GM19438 (cell line): Measurements from ENCODE around the gene SLC39A2.
"Not testable (repeated sequence)": the region's sequence is repeated elsewhere in the genome, so short reads cannot be mapped to it uniquely, and the experiment has no call there.

ENCODE experiments used
- ATAC-seq: cut with Tn5 transposase; IDR thresholded peaks from one replicate; pipeline ENCODE4 v1.9.1; 2021; ENCODE audit warnings: low read depth; ENCODE audit not compliant: unreplicated experiment

SLC39A2 gene

DNA sequence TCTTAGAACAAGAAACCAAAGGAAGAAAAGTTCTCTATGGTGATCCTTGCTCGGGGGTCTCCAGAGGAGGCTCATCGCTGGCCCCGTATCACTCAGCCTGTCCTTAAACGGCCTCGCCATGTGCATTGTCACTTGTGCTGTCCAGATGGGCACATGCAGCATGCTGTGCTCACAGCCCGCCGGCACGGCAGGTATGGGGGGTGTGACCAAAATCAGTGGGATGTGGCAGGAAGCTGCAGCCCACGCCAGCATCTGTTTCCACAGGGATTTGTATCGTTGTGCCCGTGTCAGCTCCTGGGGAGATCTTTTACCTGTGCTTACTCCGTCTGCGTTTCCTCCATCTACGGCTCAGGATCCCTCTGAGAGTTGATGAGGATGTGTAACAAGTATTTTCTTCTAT lies 2.6 kb upstream of the SLC39A2 start:
- no peak for ATAC-seq

DNA sequence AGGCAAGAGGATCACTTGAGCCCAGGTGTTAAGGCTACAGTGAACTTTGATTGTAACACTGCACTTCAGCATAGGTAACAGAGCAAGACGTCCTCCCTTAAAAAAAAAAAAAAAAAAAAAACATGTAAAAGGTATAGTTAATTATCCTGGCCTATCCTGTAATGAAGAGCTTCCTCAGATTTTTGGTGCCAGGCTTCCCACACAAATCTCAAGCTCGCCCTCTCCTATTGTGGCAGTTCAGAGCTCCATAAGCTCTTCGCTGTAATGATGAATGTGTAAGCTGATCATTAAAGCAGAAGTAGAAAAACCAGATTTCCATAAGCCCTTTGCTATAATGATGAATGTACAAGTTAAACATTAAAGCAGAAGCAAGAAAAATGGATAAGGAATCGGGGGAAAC lies 2.0 kb upstream of the SLC39A2 start:
- no peak for ATAC-seq

DNA sequence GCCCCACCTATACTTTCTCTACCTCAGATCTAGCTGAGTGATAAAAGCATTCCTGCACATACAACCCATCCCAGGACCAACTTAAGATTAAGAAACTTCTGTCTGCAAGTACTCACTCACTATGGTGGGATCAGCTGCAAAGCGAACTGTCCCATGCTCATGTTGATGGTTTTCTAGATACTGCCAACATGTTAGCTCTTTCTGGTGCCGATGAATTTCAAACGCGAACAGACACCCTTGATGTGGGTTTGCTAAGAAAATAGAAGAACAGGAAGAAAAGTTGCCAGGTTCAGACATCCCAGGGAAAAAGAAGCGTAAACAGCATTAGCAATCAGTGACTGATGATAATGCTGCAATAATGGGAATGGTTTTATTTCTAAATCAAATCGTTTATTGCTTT lies 1.5 kb upstream of the SLC39A2 start:
- no peak for ATAC-seq

DNA sequence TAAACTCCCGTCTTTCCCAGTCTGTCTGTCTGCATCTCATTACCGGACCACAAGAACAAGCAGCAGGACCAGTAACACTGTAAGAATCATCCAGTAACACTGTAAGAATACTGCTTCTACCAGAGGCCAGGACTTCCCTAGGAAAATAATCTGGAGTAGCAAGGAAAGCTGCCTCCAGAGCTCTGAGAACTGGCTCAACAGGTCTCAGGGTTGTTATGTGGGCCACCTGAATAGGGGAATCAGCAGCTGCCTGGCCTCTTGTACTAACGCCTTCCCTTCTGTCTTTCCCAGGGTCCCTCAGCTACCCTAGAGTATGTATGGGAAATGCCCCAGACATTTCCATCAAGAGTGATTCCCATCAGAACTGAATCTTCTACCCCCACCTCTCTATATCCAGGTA lies 954 bp upstream of the SLC39A2 start:
- ATAC-seq, result no peak

DNA sequence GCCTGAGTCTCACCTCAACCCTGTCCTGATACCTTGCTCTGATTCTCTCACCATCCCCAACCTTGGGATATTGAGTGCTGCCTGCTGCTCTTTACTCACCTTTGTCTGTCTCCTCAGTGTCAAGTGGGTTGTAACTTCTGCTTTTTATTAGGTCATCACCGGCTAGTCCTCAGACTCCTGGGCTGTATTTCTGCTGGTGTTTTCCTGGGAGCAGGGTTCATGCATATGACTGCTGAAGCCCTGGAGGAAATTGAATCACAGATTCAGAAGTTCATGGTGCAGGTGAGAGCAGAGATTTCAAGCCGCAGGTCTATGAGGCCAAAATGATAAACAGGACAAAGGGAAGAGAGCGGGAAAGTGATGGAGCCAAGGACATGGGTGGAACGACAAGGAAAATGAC lies 498 bp downstream of the SLC39A2 start:
- no peak for ATAC-seq

DNA sequence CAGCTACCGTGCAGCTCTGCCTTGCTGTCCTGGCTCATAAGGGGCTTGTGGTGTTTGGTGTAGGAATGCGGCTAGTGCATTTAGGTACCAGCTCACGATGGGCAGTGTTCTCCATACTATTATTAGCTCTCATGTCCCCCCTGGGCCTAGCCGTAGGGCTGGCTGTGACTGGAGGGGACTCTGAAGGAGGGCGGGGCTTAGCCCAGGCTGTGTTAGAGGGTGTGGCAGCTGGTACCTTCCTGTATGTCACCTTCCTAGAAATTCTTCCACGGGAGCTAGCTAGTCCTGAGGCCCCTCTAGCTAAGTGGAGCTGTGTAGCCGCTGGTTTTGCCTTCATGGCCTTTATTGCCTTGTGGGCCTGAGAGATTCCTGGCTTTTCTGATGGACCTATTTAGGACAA lies 2.1 kb downstream of the SLC39A2 start:
- ATAC-seq, result no peak

DNA sequence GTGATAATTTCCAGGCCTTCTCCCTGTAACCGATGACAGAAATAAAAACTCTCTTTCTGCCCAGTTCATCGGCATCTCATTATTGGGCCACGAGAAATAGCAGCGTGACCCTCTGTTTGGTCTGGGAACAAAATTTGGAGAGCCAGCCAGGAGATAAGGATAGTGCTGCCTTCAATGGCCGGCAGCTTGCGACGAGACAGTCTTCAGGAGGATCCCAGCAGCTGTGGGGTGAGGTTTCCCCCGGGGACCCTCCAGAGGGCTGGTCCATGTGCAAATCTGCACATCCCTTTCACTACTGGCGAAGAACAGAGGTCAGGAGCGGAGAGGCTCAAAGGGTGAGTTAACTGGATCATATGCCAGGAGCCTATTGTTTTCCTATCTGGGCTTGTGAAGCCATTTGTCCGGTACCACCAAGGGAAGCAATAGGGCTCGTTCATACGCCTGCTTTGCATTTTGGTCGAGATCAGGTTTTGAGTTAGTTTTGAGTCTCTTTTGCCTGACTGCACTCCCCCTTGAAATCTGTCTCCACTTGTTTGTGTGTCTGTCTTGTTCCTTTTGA lies 4.8 kb downstream of the SLC39A2 start:
- no peak for ATAC-seq

DNA sequence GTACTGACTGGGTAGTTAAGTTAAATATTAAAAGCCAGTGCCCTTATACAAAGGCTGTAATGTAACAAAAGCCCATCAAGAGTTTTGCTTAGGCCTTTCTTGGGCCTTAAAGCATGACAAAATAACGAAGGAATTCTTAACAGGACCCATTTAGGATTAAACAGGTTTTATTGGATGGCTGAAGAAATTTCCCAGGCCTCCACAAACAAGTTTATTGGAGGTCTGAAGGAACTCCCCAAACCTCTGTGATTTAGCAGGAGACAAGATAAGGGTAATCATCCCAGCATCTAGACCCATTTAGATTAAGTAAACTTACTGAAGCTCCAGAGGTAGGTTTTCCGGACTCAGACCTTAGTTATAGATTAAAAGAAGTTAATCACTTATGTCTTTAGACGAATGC lies 10.6 kb downstream of the SLC39A2 start:
- not testable (repeated sequence) for ATAC-seq

DNA sequence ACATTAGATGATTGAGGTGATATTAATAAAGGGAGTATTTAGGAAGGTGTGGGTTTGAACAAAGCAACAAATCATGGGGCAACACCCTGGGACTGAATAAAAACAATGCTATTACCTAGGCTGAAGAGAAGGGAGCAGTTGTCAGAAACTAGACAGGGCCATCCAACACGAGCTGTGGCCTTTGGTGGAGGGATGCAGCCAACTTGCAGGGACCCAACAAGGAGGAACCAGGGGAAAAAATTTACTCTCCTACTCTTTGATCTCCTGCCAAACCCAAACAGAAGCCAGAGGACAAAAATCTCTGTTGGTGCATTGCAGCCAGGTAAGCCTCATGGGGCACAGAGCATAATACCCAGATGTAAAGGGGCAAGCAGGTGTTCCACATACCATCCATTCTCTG lies 12.0 kb downstream of the SLC39A2 start:
- ATAC-seq, result no peak

DNA sequence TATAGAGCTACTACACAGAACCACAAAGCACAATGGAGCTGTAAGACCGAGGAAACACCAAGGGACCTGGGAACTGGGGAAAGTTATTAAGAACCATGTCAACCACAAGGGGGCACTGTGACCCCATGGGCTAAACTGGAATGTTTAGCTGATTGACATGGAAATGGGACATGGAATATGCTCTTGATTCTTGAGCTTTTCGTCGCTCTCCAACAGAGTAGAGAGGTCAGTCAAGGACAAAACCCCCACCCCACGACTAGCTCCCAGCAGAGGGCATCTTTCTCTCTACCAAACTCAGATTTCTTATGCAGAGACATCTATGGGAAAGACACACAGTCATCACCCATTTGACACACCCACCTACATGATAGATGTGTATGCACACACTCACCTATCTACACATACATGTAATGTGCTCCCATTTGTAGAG lies 15.7 kb downstream of the SLC39A2 start:
- no peak for ATAC-seq

DNA sequence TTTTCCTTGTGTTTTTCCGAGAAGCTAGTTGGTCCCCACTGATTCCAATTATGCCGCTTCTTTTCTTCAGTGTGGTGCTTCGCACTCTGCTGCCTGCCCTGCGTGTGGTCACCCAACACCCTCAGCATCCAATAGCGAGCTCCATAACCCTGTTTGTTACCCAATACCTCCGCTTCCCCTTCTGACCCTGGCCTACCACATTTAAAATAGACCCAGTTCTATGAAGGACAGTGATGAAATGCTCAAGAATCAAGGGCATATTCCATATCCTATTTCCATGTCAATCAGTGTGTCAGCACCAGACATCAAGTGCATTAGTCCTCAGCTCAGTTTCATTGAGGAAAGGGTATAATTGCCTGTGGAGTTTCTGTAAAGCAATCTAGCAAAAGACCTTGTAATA lies 16.2 kb downstream of the SLC39A2 start:
- ATAC-seq, result no peak

DNA sequence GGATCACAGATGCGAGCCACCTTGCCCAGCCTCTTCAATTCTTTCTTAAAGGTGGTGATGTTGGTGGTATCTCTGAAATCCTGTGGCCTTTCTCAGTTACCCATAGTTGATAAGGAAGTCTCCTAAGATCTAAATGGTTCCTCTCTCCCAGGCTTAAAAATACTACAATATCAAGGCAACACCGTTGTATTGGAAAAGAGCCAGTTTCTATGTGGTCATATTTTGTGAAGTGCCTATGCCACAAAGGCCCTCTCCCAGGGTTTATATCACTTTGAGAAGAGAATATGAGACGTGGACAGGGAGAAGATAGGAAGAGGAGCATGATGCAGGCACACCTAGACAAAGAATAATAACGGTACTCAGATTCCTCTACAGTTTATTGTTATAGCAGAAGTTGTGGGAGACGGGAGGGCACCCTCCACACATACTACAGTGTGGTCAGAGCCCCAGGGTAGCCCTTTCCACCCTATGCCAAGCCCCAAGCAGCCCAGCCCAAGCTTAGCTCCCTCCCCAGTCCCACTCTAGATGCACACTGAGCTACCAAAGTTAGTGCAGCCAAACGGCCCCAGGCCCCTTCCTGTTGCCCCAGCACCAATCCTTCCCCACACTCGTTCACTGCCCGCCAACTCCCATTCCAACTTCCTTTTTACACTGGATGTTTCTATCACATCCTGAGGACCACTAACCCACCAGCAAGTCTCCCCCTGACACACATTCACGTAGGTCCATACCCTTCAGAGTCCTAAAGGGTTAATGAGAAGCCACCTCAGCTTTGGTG lies 17.5 kb downstream of the SLC39A2 start:
- ATAC-seq, result no peak

DNA sequence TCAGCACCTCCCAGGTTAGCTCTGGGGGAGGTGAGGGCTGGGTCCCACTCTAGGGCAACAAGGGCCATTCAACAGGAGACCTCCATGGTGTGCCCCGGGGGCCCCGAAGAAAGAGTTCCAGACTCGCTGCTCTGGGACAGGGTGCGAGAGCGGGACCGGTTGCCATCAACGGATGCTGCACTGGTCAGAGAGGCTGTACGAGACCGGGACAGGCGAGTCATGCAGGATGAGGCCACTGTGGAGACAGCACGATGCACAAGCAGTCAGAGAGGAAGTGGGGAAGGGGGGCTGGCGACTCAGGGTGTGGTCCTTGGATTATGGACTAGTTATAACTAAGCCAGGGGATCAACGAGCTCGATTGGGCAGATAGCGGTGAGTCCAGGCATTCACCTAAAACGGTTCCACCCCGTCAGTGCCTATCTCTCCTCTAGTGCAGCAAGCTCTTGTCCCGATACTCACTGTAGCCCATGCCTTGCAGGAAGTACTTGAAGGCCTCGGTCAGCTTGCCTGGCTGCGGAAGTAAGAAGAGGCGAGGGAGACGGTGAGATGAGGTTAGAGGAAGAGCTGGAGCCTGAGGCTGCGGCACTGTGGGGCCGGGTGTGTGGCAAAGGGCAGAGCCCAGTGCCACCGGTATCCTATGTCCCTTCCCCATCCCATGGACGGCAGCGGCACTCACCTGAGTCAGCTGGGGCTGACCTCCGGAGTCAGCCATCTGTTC lies 18.6 kb downstream of the SLC39A2 start:
- ATAC-seq, result no peak

DNA sequence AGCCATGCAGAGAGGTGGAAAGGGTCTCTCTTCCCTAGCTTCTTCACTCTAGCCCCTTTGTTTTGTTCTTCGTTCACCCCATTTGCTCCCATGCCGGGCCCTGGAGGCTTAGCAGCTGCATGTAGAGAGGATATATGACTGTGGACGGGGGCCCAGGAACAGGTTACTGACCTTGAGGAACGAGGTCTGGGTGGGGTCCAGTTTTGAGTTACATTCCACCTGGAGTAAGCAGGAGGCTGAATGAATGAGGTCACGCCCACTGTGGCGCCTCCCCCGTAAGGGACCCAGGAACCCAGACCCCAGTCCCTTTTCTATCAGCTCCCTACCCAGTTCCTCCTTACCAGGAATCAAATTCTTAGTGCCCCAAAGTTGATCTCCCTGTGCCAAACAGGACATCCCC lies 19.2 kb downstream of the SLC39A2 start:
- no peak for ATAC-seq

DNA sequence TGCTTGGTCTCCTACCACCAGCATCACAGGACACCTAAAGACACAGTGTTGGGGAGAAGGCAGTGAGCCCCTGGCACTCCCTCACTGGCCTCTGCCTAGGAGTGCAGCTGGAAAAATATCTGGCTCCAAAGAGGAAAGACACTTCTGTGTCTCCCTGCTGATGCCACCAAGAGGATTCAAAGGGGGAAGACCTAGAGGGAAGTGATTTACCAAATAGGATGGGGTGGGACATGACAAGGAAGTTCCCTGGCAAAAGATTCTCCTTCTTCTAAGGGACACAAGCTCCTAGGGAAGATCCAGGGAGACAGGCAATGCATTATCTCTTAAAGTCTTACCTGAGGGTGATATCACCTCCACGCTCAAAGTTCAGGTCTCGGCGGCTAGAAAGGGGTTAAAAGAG lies 19.7 kb downstream of the SLC39A2 start:
- ATAC-seq, result no peak

DNA sequence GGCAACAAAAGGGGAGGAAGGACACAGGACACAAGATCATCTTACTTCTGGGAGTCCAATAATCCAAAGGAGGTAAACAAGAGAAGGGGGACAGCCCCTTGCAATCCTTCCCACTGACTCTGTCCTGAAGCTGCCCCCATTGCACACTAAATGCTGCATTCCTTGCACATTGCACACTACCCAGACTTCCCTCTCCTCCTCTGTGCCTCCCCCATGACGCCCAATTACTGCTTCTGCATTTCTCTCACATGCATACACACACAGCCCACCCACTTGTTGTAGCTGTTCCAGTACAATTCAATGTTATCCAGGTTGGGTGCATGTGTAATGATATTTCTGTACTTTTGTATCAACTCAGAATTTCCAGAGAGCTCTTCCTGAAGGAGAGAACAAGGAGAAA lies 20.3 kb downstream of the SLC39A2 start:
- ATAC-seq, result no peak

DNA sequence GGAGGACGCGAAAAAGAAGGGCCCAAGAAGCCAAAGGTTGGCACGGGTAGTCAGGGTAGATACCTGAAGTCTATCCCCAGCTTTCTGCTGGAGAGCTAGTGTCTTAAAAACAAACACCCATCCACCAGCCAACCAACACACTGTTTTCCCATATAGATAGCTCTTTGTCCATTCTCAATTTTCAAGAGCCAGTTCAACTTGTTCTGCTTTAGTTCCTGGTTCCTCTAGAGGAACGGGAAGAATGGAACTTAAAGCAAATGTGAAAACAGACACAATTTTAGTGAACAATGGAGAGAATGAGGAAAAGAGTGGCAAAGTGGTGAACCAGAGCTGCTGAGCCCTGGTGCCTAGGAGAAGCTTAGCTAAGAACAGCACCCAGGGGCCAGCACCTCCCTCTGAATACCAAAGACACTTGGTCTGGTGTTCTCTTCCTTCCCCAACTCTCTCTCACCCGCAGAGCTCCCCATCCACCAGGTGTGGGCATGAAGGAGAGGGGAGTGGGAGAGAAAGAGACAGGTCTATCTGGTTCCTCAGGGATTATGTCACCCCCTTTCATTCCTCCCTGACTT lies 22.0 kb downstream of the SLC39A2 start:
- ATAC-seq, result no peak

DNA sequence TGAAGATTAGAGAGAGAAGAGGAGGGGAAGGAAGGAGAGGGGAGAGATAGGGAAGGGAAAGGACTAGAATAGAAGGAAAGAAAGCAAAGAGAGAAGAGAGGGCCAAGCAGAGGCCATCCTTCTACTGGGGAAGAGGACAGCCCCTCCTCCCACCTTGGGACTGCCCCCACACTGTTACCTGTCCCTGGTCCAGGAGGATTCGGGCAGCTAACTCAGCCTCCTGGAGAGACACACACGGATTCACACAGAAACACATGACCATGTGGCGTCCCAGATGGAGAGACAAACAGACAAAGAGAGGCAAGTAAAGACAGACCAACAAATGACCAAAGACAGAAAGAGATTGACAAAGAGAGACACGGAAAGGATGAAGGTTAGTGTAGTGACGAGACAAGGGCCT lies 23.6 kb downstream of the SLC39A2 start:
- no peak for ATAC-seq

DNA sequence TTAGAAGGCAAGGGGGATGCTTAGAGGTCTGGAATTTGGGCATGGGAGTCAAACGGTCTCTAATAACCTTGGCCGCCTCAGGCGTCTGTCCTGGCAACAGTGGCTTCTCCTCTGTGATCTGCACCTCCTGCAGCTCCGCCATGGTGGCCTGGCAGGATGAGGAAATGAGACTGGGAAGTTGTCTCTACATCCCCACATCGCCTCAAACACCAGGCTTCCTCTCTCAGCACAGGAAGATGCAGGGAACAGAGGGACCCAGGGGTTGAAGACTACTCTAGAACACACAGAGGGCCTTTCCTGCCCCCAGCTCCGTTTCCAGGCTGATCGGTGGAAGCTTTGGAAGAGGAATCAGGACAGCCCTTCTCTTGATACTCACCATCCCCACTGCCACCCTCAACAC lies 24.1 kb downstream of the SLC39A2 start:
- no peak for ATAC-seq

DNA sequence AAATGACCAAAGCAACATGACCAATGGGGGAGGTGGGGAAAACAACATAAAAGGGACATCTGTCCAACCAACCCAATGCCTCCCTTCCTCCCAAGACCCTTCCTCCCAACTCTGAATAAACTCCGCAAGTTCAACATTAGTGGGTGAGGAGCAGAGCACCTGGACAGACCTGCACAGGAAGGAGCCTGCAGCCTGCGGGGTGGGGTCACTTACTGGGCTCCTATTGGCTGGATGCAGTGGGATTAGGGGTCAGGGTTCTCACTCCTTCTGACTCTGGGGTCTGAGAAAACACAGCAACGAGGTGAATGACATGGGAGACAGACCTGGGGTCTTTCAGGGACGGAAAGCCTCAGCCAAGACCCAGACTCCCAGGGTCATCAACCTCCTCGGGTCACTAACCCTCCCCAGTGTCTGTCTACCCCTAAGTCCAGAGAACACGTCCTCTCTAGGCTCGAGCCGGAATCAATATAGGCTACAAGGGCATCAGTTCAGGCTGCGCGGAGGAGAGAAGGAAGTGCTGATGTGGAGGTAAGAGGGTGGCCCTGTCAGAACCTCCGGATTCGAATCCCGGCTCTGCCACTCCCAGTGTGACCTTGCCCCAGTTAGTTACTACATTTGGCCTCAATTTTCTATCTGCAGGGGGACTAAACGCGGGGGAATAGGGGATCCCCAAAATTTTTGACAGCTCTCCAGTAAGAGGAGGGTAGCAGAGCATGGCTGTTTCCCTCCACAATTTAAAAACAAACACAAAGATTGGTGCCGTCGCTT lies 24.9 kb downstream of the SLC39A2 start:
- no peak for ATAC-seq
